ENCODE measurements around the gene ARVCF. TPM values are rescaled to one million over a fixed set of nuclear protein-coding genes. Genes with fewer than 3 reads are reported as not detected.

ARVCF gene
- total and polyA plus RNA-seq, 2 of the 8 experiments (the other 6 are each of a cell fraction or from before 2014, with no cell fraction given): 31.0 to 43.2 TPM

GRCh38 chr22:20037419-20037818, 20.8 kb upstream of the ARVCF start (continued):
- TF ChIP-seq CHD7 (IDR thresholded peaks at IDR 0.05; ENCODE audit: insufficient replicate concordance, low read length) (no peak), SP4 (IDR thresholded peaks at IDR 0.05; ENCODE audit: low read length) (no peak), JUN (IDR thresholded peaks at IDR 0.05; ENCODE audit: low read depth, low read length) (no peak)
